GM18520 (cell line): ENCODE data around the gene NEK11.
A peak's percentile ranks its signal among the peaks of the same experiment; 100 is the strongest.

ENCODE experiments used
- ATAC-seq: cut with Tn5 transposase; IDR thresholded peaks from one replicate; pipeline ENCODE4 v1.9.1; 2021; ENCODE audit not compliant: unreplicated experiment

NEK11 gene

GRCh38 chr3:131026321-131027151 is at the start of gene NEK11, which contains the start of gene ASTE1:
Gene NEK11 (plus strand): TSS chr3:131026877. CDS start chr3:131029709, 2,832 bp downstream.
Gene ASTE1 (minus strand): TSS chr3:131026825. CDS start chr3:131025306, 1,519 bp downstream.
- ATAC-seq = peak; percentile 94

GRCh38 chr3:130979117-130979516 is 47.6 kb upstream of the NEK11 start:
- no peak for ATAC-seq

- no peak for ATAC-seq
These were observed 45.2 kb upstream of the NEK11 start for GRCh38 chr3:130981469-130981868.

- ATAC-seq = no peak
These were observed 36.4 kb upstream of the NEK11 start for GRCh38 chr3:130990282-130990681.

- ATAC-seq = no peak
These were observed 35.6 kb upstream of the NEK11 start for GRCh38 chr3:130991126-130991525.

GRCh38 chr3:130992344-130992743 is 34.3 kb upstream of the NEK11 start:
- no peak for ATAC-seq

GRCh38 chr3:130997289-130997688 is 29.4 kb upstream of the NEK11 start:
- ATAC-seq = no peak

- ATAC-seq = no peak
These were observed 25.6 kb upstream of the NEK11 start for GRCh38 chr3:131001071-131001470.

GRCh38 chr3:131004603-131005002 is 22.1 kb upstream of the NEK11 start:
- ATAC-seq = no peak

- ATAC-seq = no peak
These were observed 19.4 kb upstream of the NEK11 start for GRCh38 chr3:131007256-131007655.

- no peak for ATAC-seq
These were observed 18.9 kb upstream of the NEK11 start for GRCh38 chr3:131007782-131008181.

GRCh38 chr3:131008326-131008725 is 18.4 kb upstream of the NEK11 start:
- no peak for ATAC-seq

- no peak for ATAC-seq
These were observed 17.0 kb upstream of the NEK11 start for GRCh38 chr3:131009698-131010097.

- ATAC-seq = no peak
These were observed 7.7 kb upstream of the NEK11 start for GRCh38 chr3:131018970-131019369.

GRCh38 chr3:131020122-131020693 is 6.5 kb upstream of the NEK11 start:
- no peak for ATAC-seq

- no peak for ATAC-seq
These were observed 1.1 kb upstream of the NEK11 start for GRCh38 chr3:131025539-131025938.

- no peak for ATAC-seq
These were observed 2.2 kb downstream of the NEK11 start for GRCh38 chr3:131028844-131029243.

GRCh38 chr3:131031660-131032059 is 5.0 kb downstream of the NEK11 start:
- no peak for ATAC-seq

- no peak for ATAC-seq
These were observed 6.9 kb downstream of the NEK11 start for GRCh38 chr3:131033480-131034080.

- no peak for ATAC-seq
These were observed 9.6 kb downstream of the NEK11 start for GRCh38 chr3:131036200-131036816.

GRCh38 chr3:131036986-131037385 is 10.3 kb downstream of the NEK11 start:
- ATAC-seq = no peak

- no peak for ATAC-seq
These were observed 11.6 kb downstream of the NEK11 start for GRCh38 chr3:131038326-131038725.
